ENCODE measurements around the gene SAP25.
"Not testable (repeated sequence)": the region's sequence is repeated elsewhere in the genome, so short reads cannot be mapped to it uniquely, and the experiment has no call there.

Gene SAP25

DNA sequence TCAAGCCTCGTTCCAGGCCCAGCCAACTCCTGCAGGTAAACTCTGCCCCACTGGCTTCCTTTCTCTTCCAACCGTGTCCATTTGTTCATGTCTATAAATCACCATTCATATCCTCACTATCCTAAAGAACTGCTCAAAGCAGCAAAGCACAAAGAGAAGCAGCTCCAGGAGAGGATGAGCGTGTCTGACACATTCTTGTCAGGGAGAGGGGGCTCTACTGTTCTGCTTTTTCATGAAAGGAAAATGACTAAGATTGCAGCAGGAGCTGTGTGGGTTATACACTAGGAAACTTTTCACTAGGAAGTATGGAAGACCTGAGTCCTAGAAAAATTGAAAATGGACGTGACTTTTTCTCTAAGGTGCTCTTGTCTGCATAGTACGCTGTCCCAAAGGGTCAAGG lies 18.0 kb downstream of the SAP25 start:
- Histone ChIP-seq H3K9ac (ENCODE audit: low read length) (no peak overlapping the region), H4K20me1 (ENCODE audit: insufficient read depth, low read length) (no peaks in the 10 kb centered on the region), H3K27me3 (replicated peaks; ENCODE audit: insufficient read depth, low read length) (no peaks in the 10 kb centered on the region), H3K79me2 (ENCODE audit: low read length) (no peaks in the 10 kb centered on the region), H3K4me3 (ENCODE audit: low read length) (no peak overlapping the region), H3K27ac (ENCODE audit: low read length) (no peak overlapping the region), H3K4me1 (ENCODE audit: low read length) (no peaks in the 10 kb centered on the region), H3F3A (ENCODE audit: insufficient read depth, low read length) (no peaks in the 10 kb centered on the region), H3K36me3 (replicated peaks; ENCODE audit: insufficient read depth, low read length) (no peaks in the 10 kb centered on the region), H3K9me2 (replicated peaks; ENCODE audit: insufficient read depth, low read length) (no peaks in the 10 kb centered on the region), H3K4me2 (ENCODE audit: low read depth, low read length) (no peak overlapping the region), H2AFZ (ENCODE audit: low read length) (no peak overlapping the region), H3K9me3 (replicated peaks; ENCODE audit: insufficient read depth, low read length) (no peaks in the 10 kb centered on the region)
- TF ChIP-seq, protein P1, sequence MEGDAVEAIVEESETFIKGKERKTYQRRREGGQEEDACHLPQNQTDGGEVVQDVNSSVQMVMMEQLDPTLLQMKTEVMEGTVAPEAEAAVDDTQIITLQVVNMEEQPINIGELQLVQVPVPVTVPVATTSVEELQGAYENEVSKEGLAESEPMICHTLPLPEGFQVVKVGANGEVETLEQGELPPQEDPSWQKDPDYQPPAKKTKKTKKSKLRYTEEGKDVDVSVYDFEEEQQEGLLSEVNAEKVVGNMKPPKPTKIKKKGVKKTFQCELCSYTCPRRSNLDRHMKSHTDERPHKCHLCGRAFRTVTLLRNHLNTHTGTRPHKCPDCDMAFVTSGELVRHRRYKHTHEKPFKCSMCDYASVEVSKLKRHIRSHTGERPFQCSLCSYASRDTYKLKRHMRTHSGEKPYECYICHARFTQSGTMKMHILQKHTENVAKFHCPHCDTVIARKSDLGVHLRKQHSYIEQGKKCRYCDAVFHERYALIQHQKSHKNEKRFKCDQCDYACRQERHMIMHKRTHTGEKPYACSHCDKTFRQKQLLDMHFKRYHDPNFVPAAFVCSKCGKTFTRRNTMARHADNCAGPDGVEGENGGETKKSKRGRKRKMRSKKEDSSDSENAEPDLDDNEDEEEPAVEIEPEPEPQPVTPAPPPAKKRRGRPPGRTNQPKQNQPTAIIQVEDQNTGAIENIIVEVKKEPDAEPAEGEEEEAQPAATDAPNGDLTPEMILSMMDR (IDR thresholded peaks at IDR 0.05; ENCODE audit: low read length): no peak
- TF ChIP-seq EZH2phosphoT487 (IDR thresholded peaks at IDR 0.05; ENCODE audit: low read length) (no peak), EZH2 (optimal IDR thresholded peaks at IDR 0.05; ENCODE audit: low read depth, low read length) (no peak)
- DNase-seq: no peak

GRCh38 chr7:100553032-100553431 lies 20.7 kb downstream of the SAP25 start:
- no peaks in the 10 kb centered on the region for H3K4me1 ChIP-seq (ENCODE audit: low read length)
- H3K79me2 ChIP-seq (ENCODE audit: low read length): no peaks in the 10 kb centered on the region
- no peak overlapping the region for H3K4me2 ChIP-seq (ENCODE audit: low read depth, low read length)
- no peaks in the 10 kb centered on the region for H4K20me1 ChIP-seq (ENCODE audit: insufficient read depth, low read length)
- H3K9me2 ChIP-seq (replicated peaks; ENCODE audit: insufficient read depth, low read length): no peaks in the 10 kb centered on the region
- no peaks in the 10 kb centered on the region for H3F3A ChIP-seq (ENCODE audit: insufficient read depth, low read length)
- no peaks in the 10 kb centered on the region for H3K27me3 ChIP-seq (replicated peaks; ENCODE audit: insufficient read depth, low read length)
- H3K27ac ChIP-seq (ENCODE audit: low read length): no peak overlapping the region
- TF ChIP-seq, protein P1 (IDR thresholded peaks at IDR 0.05; ENCODE audit: low read length): no peak
- no peak overlapping the region for H3K4me3 ChIP-seq (ENCODE audit: low read length)
- no peaks in the 10 kb centered on the region for H3K36me3 ChIP-seq (replicated peaks; ENCODE audit: insufficient read depth, low read length)
- H3K9me3 ChIP-seq (replicated peaks; ENCODE audit: insufficient read depth, low read length): no peaks in the 10 kb centered on the region
- no peak for DNase-seq
- H2AFZ ChIP-seq (ENCODE audit: low read length): no peak overlapping the region
- no peak overlapping the region for H3K9ac ChIP-seq (ENCODE audit: low read length)

GRCh38 chr7:100552532-100552931 lies 21.2 kb downstream of the SAP25 start:
- no peak for DNase-seq
- H3F3A ChIP-seq (ENCODE audit: insufficient read depth, low read length): no peaks in the 10 kb centered on the region
- no peak overlapping the region for H3K4me2 ChIP-seq (ENCODE audit: low read depth, low read length)
- no peaks in the 10 kb centered on the region for H3K27me3 ChIP-seq (replicated peaks; ENCODE audit: insufficient read depth, low read length)
- no peaks in the 10 kb centered on the region for H3K36me3 ChIP-seq (replicated peaks; ENCODE audit: insufficient read depth, low read length)
- no peak overlapping the region for H3K9ac ChIP-seq (ENCODE audit: low read length)
- no peaks in the 10 kb centered on the region for H3K9me3 ChIP-seq (replicated peaks; ENCODE audit: insufficient read depth, low read length)
- no peaks in the 10 kb centered on the region for H4K20me1 ChIP-seq (ENCODE audit: insufficient read depth, low read length)
- H3K79me2 ChIP-seq (ENCODE audit: low read length): no peaks in the 10 kb centered on the region
- H3K4me3 ChIP-seq (ENCODE audit: low read length): no peak overlapping the region
- no peak overlapping the region for H3K27ac ChIP-seq (ENCODE audit: low read length)
- H3K9me2 ChIP-seq (replicated peaks; ENCODE audit: insufficient read depth, low read length): no peaks in the 10 kb centered on the region
- TF ChIP-seq, protein P1 (IDR thresholded peaks at IDR 0.05; ENCODE audit: low read length): no peak
- no peak for TF ChIP-seq EZH2 (optimal IDR thresholded peaks at IDR 0.05; ENCODE audit: low read depth, low read length)
- TF ChIP-seq EZH2phosphoT487 (IDR thresholded peaks at IDR 0.05; ENCODE audit: low read length): no peak
- H2AFZ ChIP-seq (ENCODE audit: low read length): no peak overlapping the region
- no peaks in the 10 kb centered on the region for H3K4me1 ChIP-seq (ENCODE audit: low read length)

DNA sequence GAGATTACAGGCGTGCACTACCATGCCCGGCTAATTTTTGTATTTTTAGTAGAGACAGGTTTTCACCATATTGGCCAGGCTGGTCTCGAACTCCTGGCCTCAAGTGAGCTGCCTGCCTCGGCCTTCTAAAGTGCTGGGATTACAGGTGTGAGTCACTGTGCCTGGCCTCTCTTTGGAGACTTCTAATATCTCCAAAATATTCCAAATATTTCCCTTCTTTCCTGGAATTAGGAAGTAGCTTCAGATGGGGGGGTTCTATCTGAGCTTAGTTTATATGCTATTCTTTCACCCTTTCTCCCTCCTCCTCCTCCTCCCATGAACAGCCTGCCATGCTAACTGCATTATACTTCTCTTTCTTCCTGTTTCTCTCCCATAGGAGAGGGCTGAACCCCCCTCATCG lies 25.3 kb downstream of the SAP25 start:
- not testable (repeated sequence) for H3K4me1 ChIP-seq (ENCODE audit: low read length); H3K36me3 ChIP-seq (replicated peaks; ENCODE audit: insufficient read depth, low read length); DNase-seq; H2AFZ ChIP-seq (ENCODE audit: low read length); H3K9ac ChIP-seq (ENCODE audit: low read length); H3K4me2 ChIP-seq (ENCODE audit: low read depth, low read length); H3K9me2 ChIP-seq (replicated peaks; ENCODE audit: insufficient read depth, low read length); H3K27me3 ChIP-seq (replicated peaks; ENCODE audit: insufficient read depth, low read length); H3K27ac ChIP-seq (ENCODE audit: low read length); H3K79me2 ChIP-seq (ENCODE audit: low read length); H3K9me3 ChIP-seq (replicated peaks; ENCODE audit: insufficient read depth, low read length); H3F3A ChIP-seq (ENCODE audit: insufficient read depth, low read length); H4K20me1 ChIP-seq (ENCODE audit: insufficient read depth, low read length); H3K4me3 ChIP-seq (ENCODE audit: low read length)

All from MM.1S (cell line).